Uterus (tissue), 2 donors: ENCODE data around the gene HYDIN.

Experiments
- POLR2A ChIP-seq, 2 donors: fragments of 450-650 bp; IDR thresholded peaks; one replicate each; pipeline ENCODE4 v1.6.1; 2016; ENCODE audit warnings: antibody characterized with exemption in 2 of 2, mild to moderate bottlenecking in 1 of 2, moderate library complexity in 1 of 2
- TF ChIP-seq, protein P1 (sequence below), 4 experiments: fragments of 200-600 bp in 2 of 4; fragments of 450-650 bp in 2 of 4; sonication (generic) in 2 of 4; IDR thresholded peaks; one replicate each; pipeline ENCODE4 v1.5.1; 2016 to 2019; ENCODE audit warnings: antibody characterized with exemption in 4 of 4, mild to moderate bottlenecking in 2 of 4, moderate library complexity in 1 of 4

GRCh38 chr16:71257768-71258167 is 27.2 kb upstream of the HYDIN start:
- TF ChIP-seq, protein P1, sequence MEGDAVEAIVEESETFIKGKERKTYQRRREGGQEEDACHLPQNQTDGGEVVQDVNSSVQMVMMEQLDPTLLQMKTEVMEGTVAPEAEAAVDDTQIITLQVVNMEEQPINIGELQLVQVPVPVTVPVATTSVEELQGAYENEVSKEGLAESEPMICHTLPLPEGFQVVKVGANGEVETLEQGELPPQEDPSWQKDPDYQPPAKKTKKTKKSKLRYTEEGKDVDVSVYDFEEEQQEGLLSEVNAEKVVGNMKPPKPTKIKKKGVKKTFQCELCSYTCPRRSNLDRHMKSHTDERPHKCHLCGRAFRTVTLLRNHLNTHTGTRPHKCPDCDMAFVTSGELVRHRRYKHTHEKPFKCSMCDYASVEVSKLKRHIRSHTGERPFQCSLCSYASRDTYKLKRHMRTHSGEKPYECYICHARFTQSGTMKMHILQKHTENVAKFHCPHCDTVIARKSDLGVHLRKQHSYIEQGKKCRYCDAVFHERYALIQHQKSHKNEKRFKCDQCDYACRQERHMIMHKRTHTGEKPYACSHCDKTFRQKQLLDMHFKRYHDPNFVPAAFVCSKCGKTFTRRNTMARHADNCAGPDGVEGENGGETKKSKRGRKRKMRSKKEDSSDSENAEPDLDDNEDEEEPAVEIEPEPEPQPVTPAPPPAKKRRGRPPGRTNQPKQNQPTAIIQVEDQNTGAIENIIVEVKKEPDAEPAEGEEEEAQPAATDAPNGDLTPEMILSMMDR (IDR thresholded peaks at IDR 0.05), result no peak
- no peak for TF ChIP-seq POLR2A (IDR thresholded peaks at IDR 0.05)
